Nephron progenitor cell (in vitro differentiated cells): Measurements from ENCODE around the gene CTDSPL.

Experiments used
- DNase-seq: peaks from one replicate; pipeline ENCODE4 v3.0.0; 2021
- H3K27ac Mint-ChIP-seq: 2 replicates; pipeline ENCODE4 v1.8.0; 2021; ENCODE audit warnings: mild to moderate bottlenecking, moderate library complexity, mixed read lengths
- H3K27me3 Mint-ChIP-seq: 2 replicates; pipeline ENCODE4 v1.8.0; 2021; ENCODE audit warnings: mild to moderate bottlenecking, low read depth, mixed read lengths; ENCODE audit not compliant: poor library complexity
- H3K36me3 Mint-ChIP-seq: 2 replicates; pipeline ENCODE4 v1.8.0; 2021; ENCODE audit warnings: low read depth, mixed read lengths
- H3K4me1 Mint-ChIP-seq: 2 replicates; pipeline ENCODE4 v1.8.0; 2021; ENCODE audit warnings: mixed read lengths
- H3K4me3 Mint-ChIP-seq: 2 replicates; pipeline ENCODE4 v1.8.0; 2021; ENCODE audit warnings: mild to moderate bottlenecking, moderate library complexity, mixed read lengths
- H3K9me3 Mint-ChIP-seq: 2 replicates; pipeline ENCODE4 v1.8.0; 2021; ENCODE audit warnings: mild to moderate bottlenecking, moderate library complexity, mixed read lengths
- CTCF ChIP-seq: fragments of 200-600 bp; sonication (generic); IDR thresholded peaks from 2 replicates; pipeline ENCODE4 v1.5.0; 2021; ENCODE audit warnings: antibody characterized with exemption

Gene CTDSPL

GRCh38 chr3:37853691-37854413, 7.8 kb upstream of the CTDSPL start:
- no peak overlapping the region for H3K4me3 Mint-ChIP-seq
- no peak for DNase-seq
- H3K36me3 Mint-ChIP-seq, result peaks cover 18% of the 10 kb centered on the region
- H3K4me1 Mint-ChIP-seq, result peaks cover 10% of the 10 kb centered on the region
- TF ChIP-seq CTCF, result no peak
- H3K27ac Mint-ChIP-seq, result no peak overlapping the region
- H3K27me3 Mint-ChIP-seq, result peaks cover 3% of the 10 kb centered on the region
- no peaks in the 10 kb centered on the region for H3K9me3 Mint-ChIP-seq

GRCh38 chr3:37855363-37855970, 6.2 kb upstream of the CTDSPL start:
- H3K4me3 Mint-ChIP-seq, result no peak overlapping the region
- H3K27me3 Mint-ChIP-seq, result peaks cover 3% of the 10 kb centered on the region
- DNase-seq, result peak; percentile 92
- peaks cover 5% of the 10 kb centered on the region for H3K9me3 Mint-ChIP-seq
- TF ChIP-seq CTCF, result peak; percentile 86
- peaks cover 13% of the 10 kb centered on the region for H3K36me3 Mint-ChIP-seq
- peaks cover 14% of the 10 kb centered on the region for H3K4me1 Mint-ChIP-seq
- no peak overlapping the region for H3K27ac Mint-ChIP-seq

- TF ChIP-seq CTCF, result no peak
- H3K27ac Mint-ChIP-seq, result no peak overlapping the region
- H3K4me1 Mint-ChIP-seq, result peaks cover 18% of the 10 kb centered on the region
- no peak for DNase-seq
- H3K27me3 Mint-ChIP-seq, result peaks cover 3% of the 10 kb centered on the region
- peaks cover 5% of the 10 kb centered on the region for H3K9me3 Mint-ChIP-seq
- H3K4me3 Mint-ChIP-seq, result no peak overlapping the region
- peaks cover 5% of the 10 kb centered on the region for H3K36me3 Mint-ChIP-seq
Measured at GRCh38 chr3:37856381-37856780, 5.3 kb upstream of the CTDSPL start.

- H3K9me3 Mint-ChIP-seq, result peaks cover 5% of the 10 kb centered on the region
- H3K4me3 Mint-ChIP-seq, result no peak overlapping the region
- H3K4me1 Mint-ChIP-seq, result peaks cover 25% of the 10 kb centered on the region
- H3K27ac Mint-ChIP-seq, result no peak overlapping the region
- H3K27me3 Mint-ChIP-seq, result no peaks in the 10 kb centered on the region
- H3K36me3 Mint-ChIP-seq, result peaks cover 5% of the 10 kb centered on the region
- no peak for TF ChIP-seq CTCF
- no peak for DNase-seq
Measured at GRCh38 chr3:37858742-37859141, 2.9 kb upstream of the CTDSPL start.

GRCh38 chr3:37859354-37859753, 2.3 kb upstream of the CTDSPL start:
- peaks cover 5% of the 10 kb centered on the region for H3K36me3 Mint-ChIP-seq
- H3K9me3 Mint-ChIP-seq, result peaks cover 5% of the 10 kb centered on the region
- H3K27ac Mint-ChIP-seq, result no peak overlapping the region
- peaks cover 31% of the 10 kb centered on the region for H3K4me1 Mint-ChIP-seq
- no peaks in the 10 kb centered on the region for H3K27me3 Mint-ChIP-seq
- no peak for DNase-seq
- TF ChIP-seq CTCF, result no peak
- no peak overlapping the region for H3K4me3 Mint-ChIP-seq

- Mint-ChIP-seq H3K27ac (no peak overlapping the region), H3K4me3 (no peak overlapping the region), H3K27me3 (no peaks in the 10 kb centered on the region), H3K36me3 (peaks cover 5% of the 10 kb centered on the region), H3K9me3 (peaks cover 5% of the 10 kb centered on the region), H3K4me1 (peaks cover 33% of the 10 kb centered on the region)
- TF ChIP-seq CTCF, result no peak
- DNase-seq, result no peak
Measured at GRCh38 chr3:37859908-37860199, 1.8 kb upstream of the CTDSPL start.
